Measurements from ENCODE around the gene MAGI2. TPM values are rescaled to one million over a fixed set of nuclear protein-coding genes. Genes with fewer than 3 reads are reported as not detected.

The MAGI2 gene
- total and polyA plus RNA-seq, 2 experiments from 2014 or later = 10.4 to 26.4 TPM

DNA sequence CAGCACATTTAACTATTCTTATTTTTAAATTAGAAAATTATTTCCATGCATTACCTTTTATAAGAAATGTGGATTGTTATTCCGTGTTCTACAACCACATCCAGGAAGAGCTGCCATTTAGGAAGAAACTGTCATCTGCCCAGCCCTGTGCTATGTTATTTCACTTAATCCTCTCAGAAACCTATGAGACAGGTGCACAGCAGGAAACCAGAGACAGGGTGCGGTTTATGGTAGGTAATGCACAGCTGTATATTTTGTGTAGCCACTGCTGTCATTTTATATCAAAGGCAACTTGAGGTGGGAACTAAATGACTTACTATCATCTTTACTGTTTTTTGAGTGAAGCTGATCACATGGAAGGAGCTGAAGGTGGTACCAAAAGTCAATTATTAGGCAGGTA is 232.3 kb downstream of the MAGI2 start:
- ATAC-seq = no peak
- no peaks in the 10 kb centered on the region for H4K20me1 ChIP-seq (replicated peaks; ENCODE audit: insufficient read depth)
- TF ChIP-seq ZNF331 (CRISPR knock-in tag; IDR thresholded peaks at IDR 0.05; ENCODE audit: low read depth) = no peak
- TF ChIP-seq, protein P1, sequence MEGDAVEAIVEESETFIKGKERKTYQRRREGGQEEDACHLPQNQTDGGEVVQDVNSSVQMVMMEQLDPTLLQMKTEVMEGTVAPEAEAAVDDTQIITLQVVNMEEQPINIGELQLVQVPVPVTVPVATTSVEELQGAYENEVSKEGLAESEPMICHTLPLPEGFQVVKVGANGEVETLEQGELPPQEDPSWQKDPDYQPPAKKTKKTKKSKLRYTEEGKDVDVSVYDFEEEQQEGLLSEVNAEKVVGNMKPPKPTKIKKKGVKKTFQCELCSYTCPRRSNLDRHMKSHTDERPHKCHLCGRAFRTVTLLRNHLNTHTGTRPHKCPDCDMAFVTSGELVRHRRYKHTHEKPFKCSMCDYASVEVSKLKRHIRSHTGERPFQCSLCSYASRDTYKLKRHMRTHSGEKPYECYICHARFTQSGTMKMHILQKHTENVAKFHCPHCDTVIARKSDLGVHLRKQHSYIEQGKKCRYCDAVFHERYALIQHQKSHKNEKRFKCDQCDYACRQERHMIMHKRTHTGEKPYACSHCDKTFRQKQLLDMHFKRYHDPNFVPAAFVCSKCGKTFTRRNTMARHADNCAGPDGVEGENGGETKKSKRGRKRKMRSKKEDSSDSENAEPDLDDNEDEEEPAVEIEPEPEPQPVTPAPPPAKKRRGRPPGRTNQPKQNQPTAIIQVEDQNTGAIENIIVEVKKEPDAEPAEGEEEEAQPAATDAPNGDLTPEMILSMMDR (conservative IDR thresholded peaks at IDR 0.05; ENCODE audit: low read depth in 2 of 2) = no peak

GRCh38 chr7:79217976-79218626 is 235.4 kb downstream of the MAGI2 start:
- Histone ChIP-seq H2AFZ (no peak overlapping the region), H3K36me3 (ENCODE audit: insufficient read depth) (no peaks in the 10 kb centered on the region), H3K27ac (ENCODE audit: low read depth) (no peak overlapping the region), H3K9me2 (ENCODE audit: insufficient read depth) (no peaks in the 10 kb centered on the region), H3K79me2 (replicated peaks; ENCODE audit: insufficient read depth) (no peaks in the 10 kb centered on the region), H4K20me1 (replicated peaks; ENCODE audit: insufficient read depth) (no peaks in the 10 kb centered on the region), H3F3A (replicated peaks; ENCODE audit: low read depth) (no peaks in the 10 kb centered on the region), H3K4me1 (ENCODE audit: insufficient read depth) (no peaks in the 10 kb centered on the region), H3K4me2 (no peak overlapping the region), H3K27me3 (ENCODE audit: insufficient read depth) (no peaks in the 10 kb centered on the region), H3K4me3 (no peak overlapping the region)
- no peaks in the 10 kb centered on the region for H3K9me3 Mint-ChIP-seq
- no peaks in the 10 kb centered on the region for H3K36me3 Mint-ChIP-seq (ENCODE audit: low read depth)
- H3K27ac Mint-ChIP-seq = no peak overlapping the region
- DNase-seq (ENCODE audit: low spot score) (no peak), ATAC-seq (no peak)
- no peak overlapping the region for H3K4me3 Mint-ChIP-seq
- peaks cover 2% of the 10 kb centered on the region for H3K27me3 Mint-ChIP-seq (ENCODE audit: insufficient read depth, low read depth, poor library complexity)
- H3K4me1 Mint-ChIP-seq = peaks cover 3% of the 10 kb centered on the region; the same call in 1 of the 3 replicates
- TF ChIP-seq EZH2phosphoT487 (IDR thresholded peaks at IDR 0.05; ENCODE audit: unreplicated experiment) (no peak), NANOG (IDR thresholded peaks at IDR 0.05; ENCODE audit: borderline replicate concordance) (no peak), JUNB (IDR thresholded peaks at IDR 0.05; ENCODE audit: unreplicated experiment) (no peak), CREB1 (CRISPR knock-in tag; IDR thresholded peaks at IDR 0.05; ENCODE audit: low read depth) (no peak), ZNF331 (CRISPR knock-in tag; IDR thresholded peaks at IDR 0.05; ENCODE audit: low read depth) (no peak), STAT1 (IDR thresholded peaks at IDR 0.05; ENCODE audit: unreplicated experiment) (no peak), EZH2 (IDR thresholded peaks at IDR 0.05; ENCODE audit: low read depth, unreplicated experiment) (no peak)
- TF ChIP-seq, protein P1 (conservative IDR thresholded peaks at IDR 0.05; ENCODE audit: low read depth in 2 of 2) = no peak
- TF ChIP-seq, protein P2, sequence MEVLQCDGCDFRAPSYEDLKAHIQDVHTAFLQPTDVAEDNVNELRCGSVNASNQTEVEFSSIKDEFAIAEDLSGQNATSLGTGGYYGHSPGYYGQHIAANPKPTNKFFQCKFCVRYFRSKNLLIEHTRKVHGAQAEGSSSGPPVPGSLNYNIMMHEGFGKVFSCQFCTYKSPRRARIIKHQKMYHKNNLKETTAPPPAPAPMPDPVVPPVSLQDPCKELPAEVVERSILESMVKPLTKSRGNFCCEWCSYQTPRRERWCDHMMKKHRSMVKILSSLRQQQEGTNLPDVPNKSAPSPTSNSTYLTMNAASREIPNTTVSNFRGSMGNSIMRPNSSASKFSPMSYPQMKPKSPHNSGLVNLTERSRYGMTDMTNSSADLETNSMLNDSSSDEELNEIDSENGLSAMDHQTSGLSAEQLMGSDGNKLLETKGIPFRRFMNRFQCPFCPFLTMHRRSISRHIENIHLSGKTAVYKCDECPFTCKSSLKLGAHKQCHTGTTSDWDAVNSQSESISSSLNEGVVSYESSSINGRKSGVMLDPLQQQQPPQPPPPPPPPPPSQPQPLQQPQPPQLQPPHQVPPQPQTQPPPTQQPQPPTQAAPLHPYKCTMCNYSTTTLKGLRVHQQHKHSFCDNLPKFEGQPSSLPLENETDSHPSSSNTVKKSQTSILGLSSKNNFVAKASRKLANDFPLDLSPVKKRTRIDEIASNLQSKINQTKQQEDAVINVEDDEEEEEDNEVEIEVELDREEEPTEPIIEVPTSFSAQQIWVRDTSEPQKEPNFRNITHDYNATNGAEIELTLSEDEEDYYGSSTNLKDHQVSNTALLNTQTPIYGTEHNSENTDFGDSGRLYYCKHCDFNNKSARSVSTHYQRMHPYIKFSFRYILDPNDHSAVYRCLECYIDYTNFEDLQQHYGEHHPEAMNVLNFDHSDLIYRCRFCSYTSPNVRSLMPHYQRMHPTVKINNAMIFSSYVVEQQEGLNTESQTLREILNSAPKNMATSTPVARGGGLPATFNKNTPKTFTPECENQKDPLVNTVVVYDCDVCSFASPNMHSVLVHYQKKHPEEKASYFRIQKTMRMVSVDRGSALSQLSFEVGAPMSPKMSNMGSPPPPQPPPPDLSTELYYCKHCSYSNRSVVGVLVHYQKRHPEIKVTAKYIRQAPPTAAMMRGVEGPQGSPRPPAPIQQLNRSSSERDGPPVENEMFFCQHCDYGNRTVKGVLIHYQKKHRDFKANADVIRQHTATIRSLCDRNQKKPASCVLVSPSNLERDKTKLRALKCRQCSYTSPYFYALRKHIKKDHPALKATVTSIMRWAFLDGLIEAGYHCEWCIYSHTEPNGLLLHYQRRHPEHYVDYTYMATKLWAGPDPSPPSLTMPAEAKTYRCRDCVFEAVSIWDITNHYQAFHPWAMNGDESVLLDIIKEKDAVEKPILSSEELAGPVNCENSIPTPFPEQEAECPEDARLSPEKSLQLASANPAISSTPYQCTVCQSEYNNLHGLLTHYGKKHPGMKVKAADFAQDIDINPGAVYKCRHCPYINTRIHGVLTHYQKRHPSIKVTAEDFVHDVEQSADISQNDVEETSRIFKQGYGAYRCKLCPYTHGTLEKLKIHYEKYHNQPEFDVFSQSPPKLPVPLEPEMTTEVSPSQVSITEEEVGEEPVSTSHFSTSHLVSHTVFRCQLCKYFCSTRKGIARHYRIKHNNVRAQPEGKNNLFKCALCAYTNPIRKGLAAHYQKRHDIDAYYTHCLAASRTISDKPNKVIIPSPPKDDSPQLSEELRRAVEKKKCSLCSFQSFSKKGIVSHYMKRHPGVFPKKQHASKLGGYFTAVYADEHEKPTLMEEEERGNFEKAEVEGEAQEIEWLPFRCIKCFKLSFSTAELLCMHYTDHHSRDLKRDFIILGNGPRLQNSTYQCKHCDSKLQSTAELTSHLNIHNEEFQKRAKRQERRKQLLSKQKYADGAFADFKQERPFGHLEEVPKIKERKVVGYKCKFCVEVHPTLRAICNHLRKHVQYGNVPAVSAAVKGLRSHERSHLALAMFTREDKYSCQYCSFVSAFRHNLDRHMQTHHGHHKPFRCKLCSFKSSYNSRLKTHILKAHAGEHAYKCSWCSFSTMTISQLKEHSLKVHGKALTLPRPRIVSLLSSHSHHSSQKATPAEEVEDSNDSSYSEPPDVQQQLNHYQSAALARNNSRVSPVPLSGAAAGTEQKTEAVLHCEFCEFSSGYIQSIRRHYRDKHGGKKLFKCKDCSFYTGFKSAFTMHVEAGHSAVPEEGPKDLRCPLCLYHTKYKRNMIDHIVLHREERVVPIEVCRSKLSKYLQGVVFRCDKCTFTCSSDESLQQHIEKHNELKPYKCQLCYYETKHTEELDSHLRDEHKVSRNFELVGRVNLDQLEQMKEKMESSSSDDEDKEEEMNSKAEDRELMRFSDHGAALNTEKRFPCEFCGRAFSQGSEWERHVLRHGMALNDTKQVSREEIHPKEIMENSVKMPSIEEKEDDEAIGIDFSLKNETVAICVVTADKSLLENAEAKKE (CRISPR knock-in tag; IDR thresholded peaks at IDR 0.05) = no peak

More for the DNA sequence above, 232.3 kb downstream of the MAGI2 start:
- Histone ChIP-seq H3K4me3 (no peak overlapping the region), H2AFZ (no peak overlapping the region), H3K79me2 (replicated peaks; ENCODE audit: insufficient read depth) (no peaks in the 10 kb centered on the region), H3K4me1 (ENCODE audit: insufficient read depth) (peaks cover 5% of the 10 kb centered on the region; the same call in 1 of the 2 replicates), H3K27ac (ENCODE audit: low read depth) (no peak overlapping the region), H3K9me2 (ENCODE audit: insufficient read depth) (no peaks in the 10 kb centered on the region), H3K4me2 (no peak overlapping the region), H3K27me3 (ENCODE audit: insufficient read depth) (no peaks in the 10 kb centered on the region), H3F3A (replicated peaks; ENCODE audit: low read depth) (no peaks in the 10 kb centered on the region), H3K36me3 (ENCODE audit: insufficient read depth) (no peaks in the 10 kb centered on the region)
- H3K4me1 Mint-ChIP-seq = peaks cover 5% of the 10 kb centered on the region; the same call in 1 of the 3 replicates
- no peak for DNase-seq (ENCODE audit: low spot score)
- H3K4me3 Mint-ChIP-seq = no peak overlapping the region
- H3K27me3 Mint-ChIP-seq (ENCODE audit: insufficient read depth, low read depth, poor library complexity) = peaks cover 2% of the 10 kb centered on the region
- H3K27ac Mint-ChIP-seq = no peak overlapping the region
- no peaks in the 10 kb centered on the region for H3K9me3 Mint-ChIP-seq
- H3K36me3 Mint-ChIP-seq (ENCODE audit: low read depth) = no peaks in the 10 kb centered on the region
